GM23338 (cell line): ENCODE data around the gene ATXN7. TPM values are rescaled to one million over a fixed set of nuclear protein-coding genes. Genes with fewer than 3 reads are reported as not detected.

Experiments used
- ATAC-seq: fragments of 200-7000 bp; cut with Tn5 transposase; 3 replicates; pipeline ENCODE4 v1.9.1; 2020
- DNase-seq: peaks from one replicate; pipeline ENCODE4 v3.0.0-alpha.2; 2015; ENCODE audit warnings: low spot score
- H2AFZ ChIP-seq: fragments of 200-600 bp; sonication (generic); 2 replicates; pipeline ENCODE4 v1.8.0; 2016; ENCODE audit warnings: antibody characterized with exemption, mild to moderate bottlenecking, moderate library complexity
- H3F3A ChIP-seq: fragments of 200-600 bp; sonication (generic); replicated peaks from 2 replicates; pipeline ENCODE4 v1.8.0; 2017; ENCODE audit warnings: antibody characterized with exemption, mixed run types, low read depth
- H3K27ac ChIP-seq: fragments of 200-600 bp; sonication (generic); 2 replicates; pipeline ENCODE4 v1.6.1; 2016; ENCODE audit warnings: low read depth
- H3K27me3 ChIP-seq: fragments of 200-600 bp; sonication (generic); 2 replicates; pipeline ENCODE4 v1.8.0; 2016; ENCODE audit warnings: mild to moderate bottlenecking, mixed run types, moderate library complexity; ENCODE audit not compliant: insufficient read depth
- H3K36me3 ChIP-seq: fragments of 200-600 bp; sonication (generic); 2 replicates; pipeline ENCODE4 v1.8.0; 2016; ENCODE audit warnings: mild to moderate bottlenecking; ENCODE audit not compliant: insufficient read depth
- H3K4me1 ChIP-seq: fragments of 200-600 bp; sonication (generic); 2 replicates; pipeline ENCODE4 v1.8.0; 2016; ENCODE audit warnings: mild to moderate bottlenecking, moderate library complexity; ENCODE audit not compliant: insufficient read depth
- H3K4me2 ChIP-seq: fragments of 200-600 bp; sonication (generic); 2 replicates; pipeline ENCODE4 v1.7.1; 2017; ENCODE audit warnings: mixed run types
- H3K4me3 ChIP-seq: fragments of 200-600 bp; sonication (generic); 2 replicates; pipeline ENCODE4 v1.6.1; 2016; ENCODE audit warnings: mixed run types
- H3K79me2 ChIP-seq: fragments of 200-600 bp; sonication (generic); replicated peaks from 2 replicates; pipeline ENCODE4 v1.8.0; 2017; ENCODE audit warnings: mild to moderate bottlenecking; ENCODE audit not compliant: insufficient read depth
- H3K9me2 ChIP-seq: fragments of 200-600 bp; sonication (generic); 2 replicates; pipeline ENCODE4 v1.8.0; 2017; ENCODE audit not compliant: insufficient read depth
- H4K20me1 ChIP-seq: fragments of 200-600 bp; sonication (generic); replicated peaks from 2 replicates; pipeline ENCODE4 v1.8.0; 2017; ENCODE audit warnings: mild to moderate bottlenecking; ENCODE audit not compliant: insufficient read depth
- H3K27ac Mint-ChIP-seq: 2 replicates; pipeline ENCODE4 v1.8.0; 2020; ENCODE audit warnings: inconsistent platforms, mild to moderate bottlenecking, moderate library complexity, mixed read lengths
- H3K27me3 Mint-ChIP-seq: 3 replicates; pipeline ENCODE4 v1.8.0; 2022; ENCODE audit warnings: low read depth, mild to moderate bottlenecking, moderate library complexity, mixed read lengths, inconsistent platforms; ENCODE audit not compliant: insufficient read depth, poor library complexity
- H3K36me3 Mint-ChIP-seq: 3 replicates; pipeline ENCODE4 v1.8.0; 2021; ENCODE audit warnings: low read depth, mild to moderate bottlenecking, inconsistent platforms, moderate library complexity, mixed read lengths
- H3K4me1 Mint-ChIP-seq: 3 replicates; pipeline ENCODE4 v1.8.0; 2020; ENCODE audit warnings: mild to moderate bottlenecking, inconsistent platforms, mixed read lengths
- H3K4me3 Mint-ChIP-seq: 3 replicates; pipeline ENCODE4 v1.8.0; 2021; ENCODE audit warnings: moderate library complexity, mild to moderate bottlenecking, inconsistent platforms, mixed read lengths
- H3K9me3 Mint-ChIP-seq: 3 replicates; pipeline ENCODE4 v1.8.0; 2020; ENCODE audit warnings: moderate library complexity, mild to moderate bottlenecking, inconsistent platforms, mixed read lengths
- CTCF ChIP-seq, 2 experiments: fragments of 200-600 bp in 1 of 2; sonication (generic) in 1 of 2; conservative IDR thresholded peaks; 2 replicates each; pipeline versions ENCODE4 v1.5.1 to v1.6.1; 2016 to 2017; ENCODE audit warnings: antibody characterized with exemption in 2 of 2, low read depth in 2 of 2, mild to moderate bottlenecking in 2 of 2, moderate library complexity in 1 of 2
- ETS1 ChIP-seq: IDR thresholded peaks from 2 replicates; pipeline ENCODE4 v1.6.1; 2016; ENCODE audit warnings: antibody characterized with exemption
- NANOG ChIP-seq: IDR thresholded peaks from 2 replicates; pipeline ENCODE4 v1.6.1; 2016; ENCODE audit warnings: antibody characterized with exemption, borderline replicate concordance
- POLR2AphosphoS5 ChIP-seq: IDR thresholded peaks from 2 replicates; pipeline ENCODE4 v1.6.1; 2016; ENCODE audit warnings: antibody characterized with exemption, low read depth
- REST ChIP-seq: IDR thresholded peaks from one replicate; pipeline ENCODE4 v1.6.1; 2018; ENCODE audit warnings: antibody characterized with exemption; ENCODE audit not compliant: unreplicated experiment
- STAT1 ChIP-seq: IDR thresholded peaks from one replicate; pipeline ENCODE4 v1.6.1; 2016; ENCODE audit warnings: antibody characterized with exemption; ENCODE audit not compliant: unreplicated experiment
- ZNF331 ChIP-seq: fragments of 250-450 bp; sonication (Bioruptor Pico); IDR thresholded peaks from 2 replicates; pipeline ENCODE4 v1.5.0; 2020; ENCODE audit warnings: low read depth, mild to moderate bottlenecking, moderate library complexity
- polyA plus RNA-seq: library from polyadenylated mRNA; unstranded; fragments of >200 nt; fragmentation: Nextera tagmentation; extraction: Ambion mirVana; gene quantifications from 2 replicates; pipeline ENCODE4 v1.2.1, GENCODE V29; 2016
- total RNA-seq: library from RNA; depleted of rRNA; stranded (reverse); fragments of >200 nt; shearing (Covaris generic); gene quantifications from 2 replicates; pipeline ENCODE4 v1.2.3, GENCODE V29; 2014

Gene ATXN7
- total and polyA plus RNA-seq, 2 experiments from 2014 or later, result 4.0 to 17.2 TPM

GRCh38 chr3:63969876-63970275 lies 106.2 kb downstream of the ATXN7 start:
- DNase-seq (no peak), ATAC-seq (no peak)
- Histone ChIP-seq H3K27ac (no peak overlapping the region), H3K4me2 (peak overlapping the region; percentile 58), H3K4me3 (0 out of 2 replicates have a peak overlapping the region, but pooled peaks have one; percentile 10), H3K79me2 (peaks cover 23% of the 10 kb centered on the region), H3K4me1 (peaks cover 74% of the 10 kb centered on the region), H3K36me3 (no peaks in the 10 kb centered on the region), H4K20me1 (no peaks in the 10 kb centered on the region), H2AFZ (no peak overlapping the region), H3F3A (no peaks in the 10 kb centered on the region), H3K27me3 (no peaks in the 10 kb centered on the region), H3K9me2 (no peaks in the 10 kb centered on the region)
- no peak for TF ChIP-seq NANOG
- Mint-ChIP-seq H3K27ac (no peak overlapping the region), H3K27me3 (no peaks in the 10 kb centered on the region), H3K36me3 (no peaks in the 10 kb centered on the region), H3K4me1 (peaks cover 80% of the 10 kb centered on the region), H3K4me3 (no peak overlapping the region), H3K9me3 (no peaks in the 10 kb centered on the region)

GRCh38 chr3:63970631-63971475 lies 107.2 kb downstream of the ATXN7 start:
- no peaks in the 10 kb centered on the region for H3K27me3 Mint-ChIP-seq
- H3K4me1 Mint-ChIP-seq, result peaks cover 78% of the 10 kb centered on the region
- peak overlapping the region; percentile 79 for H3K27ac Mint-ChIP-seq
- H3K4me3 ChIP-seq, result peak overlapping the region; percentile 36; the same call in 1 of the 2 replicates
- H3K79me2 ChIP-seq, result peaks cover 23% of the 10 kb centered on the region
- H3K36me3 ChIP-seq, result no peaks in the 10 kb centered on the region
- no peaks in the 10 kb centered on the region for H3K9me3 Mint-ChIP-seq
- peaks cover 74% of the 10 kb centered on the region for H3K4me1 ChIP-seq
- H2AFZ ChIP-seq, result no peak overlapping the region
- no peaks in the 10 kb centered on the region for H3K36me3 Mint-ChIP-seq
- H3K4me3 Mint-ChIP-seq, result peak overlapping the region; percentile 53
- no peaks in the 10 kb centered on the region for H3F3A ChIP-seq
- peak overlapping the region; percentile 58 for H3K4me2 ChIP-seq
- no peaks in the 10 kb centered on the region for H3K9me2 ChIP-seq
- H4K20me1 ChIP-seq, result no peaks in the 10 kb centered on the region
- H3K27ac ChIP-seq, result peak overlapping the region; percentile 71
- DNase-seq (peak; percentile 58), ATAC-seq (peak; percentile 81)
- no peaks in the 10 kb centered on the region for H3K27me3 ChIP-seq
- TF ChIP-seq ETS1, result no peak
- no peak for TF ChIP-seq STAT1
- no peak for TF ChIP-seq POLR2AphosphoS5
- no peak for TF ChIP-seq ZNF331 (CRISPR knock-in tag)
- no peak for TF ChIP-seq REST
- TF ChIP-seq NANOG, result no peak
- no peak for TF ChIP-seq CTCF (conservative IDR thresholded peaks at IDR 0.05; ENCODE audit: low read depth in 2 of 2)
